Activated CD8-positive, alpha-beta memory T cell treated with anti-CD3 and anti-CD28 coated beads, Interleukin-2, amount 50 U/mL, for 4 hours (primary cell): ENCODE results near the gene TMC5.
A peak's percentile ranks its signal among the peaks of the same experiment; 100 is the strongest.
"Not testable (repeated sequence)": the region's sequence is repeated elsewhere in the genome, so short reads cannot be mapped to it uniquely, and the experiment has no call there.

Experiments used
- DNase-seq: peaks from one replicate; pipeline ENCODE4 v3.0.0-alpha.2; 2020

TMC5 gene, protein sequence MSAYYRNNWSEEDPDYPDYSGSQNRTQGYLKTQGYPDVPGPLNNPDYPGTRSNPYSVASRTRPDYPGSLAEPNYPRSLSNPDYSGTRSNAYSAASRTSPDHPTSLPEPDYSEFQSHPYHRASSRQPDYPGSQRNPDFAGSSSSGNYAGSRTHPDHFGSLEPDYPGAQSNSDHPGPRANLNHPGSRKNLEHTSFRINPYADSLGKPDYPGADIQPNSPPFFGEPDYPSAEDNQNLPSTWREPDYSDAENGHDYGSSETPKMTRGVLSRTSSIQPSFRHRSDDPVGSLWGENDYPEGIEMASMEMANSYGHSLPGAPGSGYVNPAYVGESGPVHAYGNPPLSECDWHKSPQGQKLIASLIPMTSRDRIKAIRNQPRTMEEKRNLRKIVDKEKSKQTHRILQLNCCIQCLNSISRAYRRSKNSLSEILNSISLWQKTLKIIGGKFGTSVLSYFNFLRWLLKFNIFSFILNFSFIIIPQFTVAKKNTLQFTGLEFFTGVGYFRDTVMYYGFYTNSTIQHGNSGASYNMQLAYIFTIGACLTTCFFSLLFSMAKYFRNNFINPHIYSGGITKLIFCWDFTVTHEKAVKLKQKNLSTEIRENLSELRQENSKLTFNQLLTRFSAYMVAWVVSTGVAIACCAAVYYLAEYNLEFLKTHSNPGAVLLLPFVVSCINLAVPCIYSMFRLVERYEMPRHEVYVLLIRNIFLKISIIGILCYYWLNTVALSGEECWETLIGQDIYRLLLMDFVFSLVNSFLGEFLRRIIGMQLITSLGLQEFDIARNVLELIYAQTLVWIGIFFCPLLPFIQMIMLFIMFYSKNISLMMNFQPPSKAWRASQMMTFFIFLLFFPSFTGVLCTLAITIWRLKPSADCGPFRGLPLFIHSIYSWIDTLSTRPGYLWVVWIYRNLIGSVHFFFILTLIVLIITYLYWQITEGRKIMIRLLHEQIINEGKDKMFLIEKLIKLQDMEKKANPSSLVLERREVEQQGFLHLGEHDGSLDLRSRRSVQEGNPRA

DNA sequence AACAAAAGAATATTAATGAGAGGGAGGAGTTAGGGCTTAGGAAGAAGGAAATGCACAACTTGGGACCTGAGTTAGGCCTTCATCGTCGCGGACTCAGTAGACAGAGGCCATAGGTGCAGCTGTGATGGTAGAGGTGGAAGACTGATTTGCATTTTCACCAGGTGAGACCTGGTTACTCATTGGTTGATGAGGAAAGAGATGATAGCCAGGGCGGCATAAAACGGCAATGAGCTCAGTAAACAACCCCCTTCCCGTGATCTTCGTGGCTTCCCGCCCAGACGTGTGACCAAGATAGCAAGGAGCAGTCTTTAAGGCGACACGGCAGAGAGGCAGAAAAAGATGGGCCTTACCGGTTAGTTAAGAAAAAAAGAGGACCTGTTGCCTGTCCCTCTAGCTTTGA lies at the start of gene TMC5:
TSS of gene TMC5 (plus strand) at position 244 of the 400 bp plus-strand sequence. CDS start 22,156 bp downstream, outside the sequence.
- DNase-seq: no peak

DNA sequence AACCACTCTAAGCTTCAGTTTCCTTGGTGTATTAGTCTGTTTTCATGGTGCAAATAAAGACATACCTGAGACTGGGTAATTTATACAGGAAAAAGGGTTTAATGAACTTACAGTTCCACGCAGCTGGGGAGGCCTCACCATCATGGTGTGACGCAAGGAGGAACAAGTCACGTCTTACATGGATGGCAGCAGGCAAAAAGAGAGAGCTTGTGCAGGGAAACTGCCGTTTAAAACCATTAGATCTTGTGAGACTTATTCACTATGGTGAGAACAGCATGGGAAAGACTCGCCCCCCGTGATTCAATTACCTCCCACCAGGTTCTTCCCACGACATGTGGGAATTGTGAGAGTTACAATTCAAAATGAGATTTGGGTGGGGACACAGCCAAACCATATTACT lies 45.1 kb upstream of the TMC5 start:
- not testable (repeated sequence) for DNase-seq

DNA sequence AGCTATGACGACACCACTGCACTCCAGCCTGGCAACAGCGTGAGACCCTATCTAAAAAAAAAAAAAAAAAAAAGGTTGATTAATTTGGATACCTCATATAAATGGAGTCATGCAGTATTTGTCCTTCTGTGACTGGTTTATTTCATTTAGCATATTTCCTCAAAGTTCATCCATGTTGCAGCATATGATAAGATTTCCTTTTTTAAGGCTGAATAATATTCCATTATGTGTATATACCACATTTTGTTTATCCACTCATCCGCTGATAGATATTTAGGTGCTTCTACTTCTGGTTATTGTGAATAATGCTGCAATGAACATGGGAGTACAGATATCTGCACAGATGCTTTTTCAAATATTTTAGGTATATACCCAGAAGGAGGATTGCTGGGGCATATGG lies 43.3 kb upstream of the TMC5 start:
- no peak for DNase-seq

DNA sequence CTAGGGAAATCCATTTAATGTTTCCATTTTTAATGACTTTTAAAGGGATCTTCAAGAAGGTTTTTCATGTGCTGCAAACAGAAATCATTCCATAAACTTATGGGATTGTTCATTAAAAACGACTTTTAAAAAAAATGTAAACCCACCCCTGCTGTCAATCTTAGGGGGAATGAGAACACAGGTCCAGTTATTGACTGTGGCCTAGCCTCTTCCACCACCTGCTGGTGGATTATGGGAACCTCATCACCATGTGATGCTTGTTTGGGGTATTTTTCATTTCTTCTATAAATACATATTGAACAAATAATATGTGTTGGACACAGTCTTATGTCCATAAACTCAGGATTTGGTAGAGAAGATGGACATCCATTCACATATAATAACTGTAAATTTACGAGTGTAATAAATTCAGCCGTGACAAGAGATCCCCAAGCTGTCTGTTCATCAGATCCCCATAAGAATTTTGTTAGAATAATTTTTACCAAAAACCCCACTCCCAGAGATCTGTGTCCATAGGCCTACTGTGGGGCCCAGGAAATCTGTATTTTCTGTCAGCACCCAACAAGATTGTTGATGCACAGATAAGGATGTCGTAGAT lies 42.0 kb upstream of the TMC5 start:
- DNase-seq: no peak

DNA sequence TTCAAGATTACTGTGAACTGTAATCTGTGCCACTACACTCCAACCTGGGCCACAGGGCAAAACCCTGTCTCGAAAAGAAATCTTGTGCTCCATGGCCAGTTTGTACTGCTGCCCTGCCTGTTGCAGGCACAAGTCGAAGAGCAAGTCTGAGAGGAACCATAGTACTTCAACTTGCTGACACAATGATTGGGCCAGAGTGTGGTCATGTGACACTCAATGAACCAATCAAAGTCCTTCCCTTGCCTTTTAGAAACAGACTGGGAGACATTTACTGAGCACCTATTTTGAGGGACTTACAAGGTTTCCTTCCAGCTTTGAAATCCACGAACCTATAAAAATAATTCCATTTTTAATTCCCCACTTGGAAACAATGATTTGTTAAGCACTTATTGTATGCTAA lies 39.8 kb upstream of the TMC5 start:
- DNase-seq: no peak

DNA sequence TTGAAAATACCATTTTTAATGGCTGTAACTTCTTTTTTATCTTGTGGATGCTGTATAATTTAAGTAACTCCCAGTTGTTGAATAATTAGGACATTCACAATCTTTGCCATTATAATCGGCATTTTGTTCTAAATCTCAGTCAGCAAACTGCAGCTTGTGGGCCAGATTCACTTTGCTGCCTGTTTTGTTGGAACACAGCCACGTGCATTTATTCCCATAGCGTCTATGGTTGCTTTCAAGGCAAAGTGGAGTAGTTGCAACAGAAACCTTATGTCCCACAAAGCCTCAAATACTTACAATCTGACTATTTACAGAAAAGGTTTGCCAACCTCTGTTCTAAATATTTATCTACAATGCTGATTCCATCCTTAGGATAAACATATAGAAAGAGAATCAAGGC lies 39.2 kb upstream of the TMC5 start:
- no peak for DNase-seq

DNA sequence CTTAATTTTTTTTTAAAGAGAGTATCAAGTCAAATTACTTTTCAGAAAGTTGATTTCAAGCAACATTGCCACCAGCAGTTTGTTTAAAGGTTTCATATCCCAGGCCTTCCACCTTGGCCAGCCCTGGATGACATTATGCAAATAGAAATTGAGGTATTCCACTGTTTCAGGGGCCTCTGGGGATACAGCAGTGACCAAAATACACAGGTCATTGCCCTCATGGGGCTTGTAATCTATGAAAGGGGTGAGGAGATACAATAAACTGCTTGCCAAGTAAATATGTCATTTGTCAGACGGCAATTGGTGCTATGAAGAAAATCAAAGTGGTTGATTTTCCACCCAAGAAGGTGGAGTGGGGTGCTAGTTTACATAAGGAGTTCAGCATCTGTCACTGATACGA lies 37.8 kb upstream of the TMC5 start:
- no peak for DNase-seq

DNA sequence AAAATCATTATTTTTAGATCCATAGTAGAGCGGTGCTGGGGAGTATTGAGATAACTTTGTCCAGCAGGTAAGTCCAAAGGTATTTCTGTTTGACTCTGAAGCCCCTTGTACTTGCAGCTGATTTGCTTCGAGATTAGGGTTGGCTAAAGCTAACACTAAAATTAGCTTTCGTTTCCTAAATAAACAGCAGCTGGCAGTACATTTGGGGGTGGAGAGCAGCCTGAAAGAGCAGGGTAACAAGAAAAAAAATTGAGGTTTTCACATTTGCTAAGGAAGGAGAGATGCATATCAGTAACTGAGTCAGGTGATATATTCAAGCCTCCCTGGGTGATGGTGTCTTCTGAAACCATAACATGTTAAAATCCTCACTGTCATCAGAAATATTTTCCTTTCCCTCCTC lies 37.4 kb upstream of the TMC5 start:
- no peak for DNase-seq

DNA sequence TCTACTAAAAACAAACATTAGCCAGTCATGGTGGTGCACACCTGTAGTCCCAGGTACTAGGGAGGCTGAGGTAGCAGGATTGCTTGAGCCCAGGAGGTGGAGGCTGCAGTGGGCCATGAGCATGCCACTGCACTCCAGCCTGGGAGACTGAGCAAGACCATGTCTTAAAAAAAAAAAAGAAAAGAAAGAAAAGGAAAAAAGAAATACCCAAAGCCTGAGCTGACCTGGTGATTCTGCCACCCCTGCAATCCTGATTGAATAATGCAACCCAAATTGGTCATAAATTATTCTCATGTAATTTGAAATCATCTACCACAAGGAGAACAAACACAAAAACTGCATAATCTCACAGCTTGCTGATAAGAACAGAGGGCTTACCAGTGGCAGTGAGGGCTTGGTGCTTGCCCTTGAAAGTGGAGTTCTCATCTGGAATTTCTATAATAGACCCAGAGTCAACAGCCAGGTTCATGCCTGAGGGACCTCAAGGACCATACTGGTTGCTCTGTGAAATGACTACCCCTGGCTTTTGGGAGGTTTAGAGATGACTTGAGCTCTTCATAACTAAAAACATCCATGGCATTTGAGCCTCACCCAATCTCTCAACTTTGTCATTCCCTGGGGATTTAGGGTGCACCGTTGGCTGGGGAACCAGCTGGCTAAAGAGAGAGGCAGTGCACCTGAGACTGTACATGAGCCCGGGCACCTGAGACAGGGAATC lies 35.4 kb upstream of the TMC5 start:
- DNase-seq: no peak

DNA sequence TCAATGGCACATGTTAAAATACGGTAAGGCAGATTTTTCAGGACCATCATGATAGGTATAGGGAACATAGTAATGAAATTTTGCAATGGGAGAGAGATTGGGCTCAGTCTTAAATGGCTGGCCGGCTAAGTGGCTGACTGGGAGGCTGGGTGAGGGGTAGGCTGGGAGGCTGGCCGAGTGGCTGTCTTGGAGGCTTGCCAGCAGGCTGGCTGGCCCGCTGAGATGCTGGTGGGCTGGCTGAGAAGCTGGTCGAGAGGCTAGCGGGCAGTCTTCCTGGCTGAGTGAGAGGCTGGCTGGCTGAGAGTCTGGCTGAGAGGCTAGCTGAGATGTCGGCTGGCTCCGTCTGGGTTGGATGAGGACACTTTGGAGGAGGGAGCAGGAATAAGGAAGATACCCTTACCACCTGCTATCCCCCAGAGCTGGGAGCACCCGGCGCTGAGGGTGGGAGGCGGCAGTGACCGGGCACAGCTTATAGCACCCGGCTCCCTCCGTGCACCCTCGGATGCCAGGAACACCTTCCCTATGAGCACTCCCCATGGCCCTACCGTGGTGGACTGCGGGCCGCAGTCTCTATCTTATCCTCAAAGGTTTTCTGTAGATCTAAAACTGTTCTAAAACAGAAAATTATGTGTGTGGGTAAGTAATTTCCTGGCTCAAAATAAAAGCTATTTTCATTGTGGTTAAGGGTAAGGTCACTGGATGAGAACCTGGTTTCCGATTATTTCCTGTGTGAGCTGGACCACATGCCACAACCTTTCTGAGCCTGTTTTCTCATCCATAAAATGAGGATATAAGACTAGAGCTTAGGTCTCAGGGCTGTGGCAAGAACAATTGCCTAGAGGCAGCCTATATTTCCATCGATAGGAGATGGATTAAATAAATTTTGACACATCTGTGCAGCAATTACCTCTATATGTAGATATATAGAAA lies 34.5 kb upstream of the TMC5 start:
- no peak for DNase-seq

DNA sequence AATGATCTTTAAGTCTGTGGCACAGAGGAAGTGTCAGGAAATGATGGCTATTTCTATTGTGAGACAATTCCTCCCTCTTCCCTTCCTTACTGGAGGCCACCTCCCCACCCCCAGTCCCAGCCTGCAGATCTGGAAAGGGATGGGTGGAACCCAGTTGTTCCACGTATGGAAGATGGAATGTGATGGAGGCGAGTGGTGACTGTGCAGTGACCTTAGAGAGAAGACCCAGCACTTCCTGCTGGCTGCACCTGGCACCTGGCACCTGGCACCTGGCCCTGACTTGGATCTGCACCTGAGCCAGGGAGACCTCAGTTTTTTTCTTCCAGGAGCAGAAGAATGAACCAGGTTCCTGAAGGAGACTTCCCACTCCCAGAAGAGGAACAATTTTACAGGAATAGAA lies 33.0 kb upstream of the TMC5 start:
- no peak for DNase-seq

DNA sequence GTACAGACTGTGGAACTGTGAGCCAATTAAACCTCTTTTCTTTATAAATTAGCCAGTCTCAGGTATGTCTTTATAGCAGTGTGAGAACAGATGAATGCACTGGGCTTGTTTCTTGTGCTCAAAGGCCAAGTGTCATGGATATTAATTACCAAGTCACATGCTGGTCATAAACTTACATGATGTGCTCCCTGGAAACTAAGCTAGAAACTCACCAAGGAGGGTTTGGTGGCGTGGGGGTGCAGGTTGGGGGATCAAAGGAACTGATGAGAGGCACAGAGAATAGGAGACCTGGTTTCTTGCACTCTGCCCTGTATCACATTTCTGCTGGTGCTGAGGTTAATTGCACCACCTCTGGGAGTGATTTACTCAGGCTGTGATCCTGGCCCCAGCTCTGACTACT lies 31.2 kb upstream of the TMC5 start:
- DNase-seq: no peak

DNA sequence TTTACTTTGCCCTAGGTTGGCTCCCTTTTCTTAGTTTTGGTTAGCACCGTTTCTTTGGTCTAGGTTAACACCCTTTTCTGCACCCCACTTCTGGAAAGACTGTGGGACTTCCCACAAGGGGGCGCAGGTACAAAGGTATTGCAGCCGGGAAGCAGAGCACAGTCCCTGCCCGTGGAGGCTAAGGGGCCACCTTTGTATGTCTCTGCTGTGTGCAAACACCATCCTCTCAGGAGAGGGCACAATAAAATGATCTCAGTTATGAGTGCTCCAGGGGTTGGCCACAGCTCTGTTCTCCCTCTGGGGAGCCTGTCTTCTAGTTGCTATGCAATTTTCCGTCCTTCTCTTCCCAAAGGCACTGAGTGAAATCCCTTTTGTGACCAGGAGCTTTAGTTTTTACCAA lies 28.4 kb upstream of the TMC5 start:
- peak; percentile 18 for DNase-seq

DNA sequence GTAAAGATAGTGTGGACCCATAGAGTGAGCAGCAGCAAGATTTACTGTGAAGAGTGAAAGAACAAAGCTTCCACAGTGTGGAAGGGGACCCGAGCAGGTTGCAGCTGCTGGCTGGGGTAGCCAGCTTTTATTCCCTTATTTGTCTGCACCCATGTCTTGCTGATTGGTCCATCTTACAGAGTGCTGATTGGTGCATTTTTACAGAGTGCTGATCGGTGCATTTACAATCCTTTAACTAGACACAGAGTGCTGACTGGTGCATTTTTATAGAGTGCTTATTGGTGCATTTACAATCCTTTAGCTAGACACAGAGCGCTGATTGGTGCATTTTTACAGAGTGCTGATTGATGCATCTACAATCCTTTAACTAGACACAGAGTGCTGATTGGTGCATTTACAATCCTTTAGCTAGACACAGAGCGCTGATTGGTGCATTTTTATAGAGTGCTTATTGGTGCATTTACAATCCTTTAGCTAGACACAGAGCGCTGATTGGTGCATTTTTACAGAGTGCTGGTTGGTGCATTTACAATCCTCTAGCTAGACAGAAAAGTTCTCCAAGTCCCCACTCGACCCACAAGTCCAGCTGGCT lies 26.4 kb upstream of the TMC5 start:
- not testable (repeated sequence) for DNase-seq

DNA sequence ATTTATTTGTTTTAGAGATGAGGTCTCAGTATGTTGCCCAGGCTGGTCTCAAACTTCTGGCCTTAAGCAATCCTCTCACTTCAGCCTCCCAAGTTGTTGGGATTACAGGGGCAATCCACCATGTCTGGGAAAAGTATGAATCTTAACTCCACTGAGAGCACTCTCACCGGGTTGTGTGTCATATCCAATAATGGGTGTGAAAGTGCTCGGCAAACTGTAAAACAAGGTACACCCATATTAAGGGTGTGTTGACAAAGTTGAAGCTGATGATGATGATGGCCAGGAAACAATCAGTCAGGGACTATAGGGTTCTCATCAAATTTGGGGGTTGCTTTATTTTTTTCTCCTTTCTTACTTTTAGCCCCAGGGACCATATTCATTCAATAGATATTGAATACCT lies 25.3 kb upstream of the TMC5 start:
- DNase-seq: no peak

DNA sequence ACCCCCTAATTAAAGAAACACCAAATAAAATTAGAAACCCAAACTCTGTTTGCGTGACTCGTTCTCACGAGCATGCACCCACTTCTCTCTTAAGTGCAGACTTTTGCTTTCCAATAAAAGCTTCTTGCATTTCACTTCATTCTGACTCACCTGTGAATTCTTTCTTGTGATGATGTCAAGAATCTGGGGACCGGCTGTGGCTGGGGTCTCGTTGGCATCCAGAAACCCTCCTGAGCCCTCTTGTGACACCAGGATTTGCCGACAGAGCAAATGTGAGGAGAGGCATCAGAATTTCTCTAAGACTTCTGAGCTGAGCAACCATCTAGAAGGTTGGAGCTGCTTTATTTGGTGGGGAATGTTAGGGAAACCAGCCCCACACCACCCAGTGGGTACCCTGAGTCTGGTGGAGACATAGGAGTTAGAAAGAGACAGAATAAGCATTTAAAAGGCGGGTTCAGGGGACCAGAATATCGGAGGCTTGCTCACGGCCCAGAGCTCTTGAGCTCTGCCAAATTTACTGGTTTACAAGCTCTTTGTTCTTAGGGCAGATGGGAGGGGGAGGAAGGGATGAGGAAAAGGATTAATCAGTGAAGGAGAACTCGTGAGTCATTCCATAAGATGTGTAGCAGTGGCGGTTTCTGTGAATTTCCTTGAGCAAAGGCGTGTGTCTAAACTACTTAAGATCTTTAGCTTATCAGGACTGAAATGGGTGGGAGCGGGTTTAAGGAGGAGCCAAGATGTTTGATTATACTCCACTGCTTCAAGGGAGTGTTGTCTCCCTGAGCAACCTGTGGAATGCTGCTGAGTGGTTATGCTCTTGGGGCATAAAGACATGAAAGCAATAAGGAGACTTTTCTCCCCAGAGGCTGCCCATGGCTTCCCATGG lies 24.2 kb upstream of the TMC5 start:
- no peak for DNase-seq

DNA sequence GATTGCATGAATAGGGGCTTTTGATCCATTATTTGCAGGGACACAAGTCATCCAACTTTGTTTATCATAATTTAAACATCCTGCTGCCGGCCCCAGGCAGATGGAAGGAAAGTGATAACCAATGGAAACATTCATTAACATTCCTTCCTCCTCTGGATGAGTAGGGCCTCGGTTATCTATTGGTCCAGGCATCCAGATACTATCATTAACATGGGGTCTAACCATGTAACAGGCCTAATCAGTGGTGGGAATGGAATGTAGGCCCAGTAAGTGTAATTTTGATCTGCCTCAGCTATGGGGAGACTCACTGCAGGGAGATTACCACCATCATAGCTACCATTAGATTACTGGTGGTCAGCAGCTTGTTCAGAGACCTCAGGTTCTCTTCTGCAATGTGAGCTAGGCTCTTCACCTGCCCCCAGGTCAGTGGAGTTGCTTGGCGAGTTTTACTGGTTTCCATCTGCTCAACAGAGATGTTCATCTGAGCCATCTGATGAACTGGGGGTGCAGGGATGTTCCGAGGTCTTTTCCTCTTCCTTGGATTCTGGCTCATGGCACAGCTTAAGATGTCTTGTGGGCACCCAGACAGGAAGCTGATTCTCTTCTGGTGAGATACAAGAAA lies 21.9 kb upstream of the TMC5 start:
- not testable (repeated sequence) for DNase-seq

DNA sequence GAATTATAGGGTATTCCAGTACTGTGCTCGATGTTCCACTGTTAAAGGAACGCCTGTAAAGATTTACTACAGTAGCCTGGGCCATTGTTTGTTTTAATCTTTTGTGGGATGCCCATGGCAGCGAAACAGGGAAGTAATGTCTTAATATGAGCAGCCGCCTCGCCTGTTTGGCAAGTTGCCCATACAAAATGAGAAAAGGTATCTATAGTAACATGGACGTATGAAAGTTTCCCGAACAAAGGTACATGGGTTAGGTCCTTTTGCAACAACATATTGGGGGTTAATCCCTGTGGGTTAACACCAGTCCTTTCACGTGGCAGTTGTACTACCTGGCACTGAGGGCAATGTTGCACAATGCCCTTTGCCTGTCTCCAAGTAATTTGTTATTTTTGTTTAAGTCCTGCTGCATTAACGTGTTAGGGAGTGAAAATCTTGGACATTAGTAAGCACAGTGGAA lies 21.1 kb upstream of the TMC5 start:
- no peak for DNase-seq

DNA sequence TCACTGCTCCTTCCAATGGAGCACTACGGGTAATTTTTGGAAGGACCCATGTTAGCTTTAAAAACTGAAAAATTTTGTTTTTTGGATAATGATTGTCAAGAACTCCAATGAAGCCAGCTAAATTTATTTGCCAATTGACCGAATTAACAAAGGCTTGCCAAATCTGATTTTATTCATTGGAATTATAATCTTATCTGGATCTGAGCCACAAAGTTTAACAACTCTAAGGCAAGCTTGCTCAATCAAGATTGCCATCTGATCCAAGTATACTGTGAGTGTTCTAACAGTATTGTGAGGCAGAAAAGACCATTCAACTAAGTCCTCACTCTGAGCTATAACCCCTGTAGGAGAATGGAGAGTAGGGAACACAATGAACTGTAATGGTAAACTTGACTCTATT lies 20.3 kb upstream of the TMC5 start:
- DNase-seq: not testable (repeated sequence)

DNA sequence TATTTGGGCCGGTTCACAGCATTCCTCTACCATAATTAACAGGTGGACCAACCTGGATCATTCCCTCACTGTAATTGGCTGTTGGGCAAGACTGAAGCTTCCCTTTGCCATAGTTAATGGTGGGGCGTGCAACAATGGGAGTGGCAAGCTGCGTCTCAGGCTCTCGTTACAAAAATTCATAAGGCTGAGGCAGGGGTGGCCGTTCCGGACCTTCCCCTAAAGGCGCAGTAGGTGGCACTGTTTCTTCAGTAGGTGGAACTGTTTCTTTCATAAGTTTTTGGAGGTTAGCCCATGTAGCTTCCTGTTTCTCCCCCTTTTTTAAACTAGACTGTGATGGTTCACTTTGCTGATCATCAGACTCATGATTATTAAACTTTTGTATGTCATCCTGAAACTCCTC lies 17.0 kb upstream of the TMC5 start:
- no peak for DNase-seq
